GM12874 (cell line): ENCODE results near the gene EFCAB11.

Experiments
- CTCF ChIP-seq: IDR thresholded peaks from 2 replicates; pipeline ENCODE4 v1.5.1; 2011; ENCODE audit warnings: low read depth, mild to moderate bottlenecking, control low read depth, low read length, moderate library complexity; ENCODE audit not compliant: insufficient read depth

EFCAB11 gene

DNA sequence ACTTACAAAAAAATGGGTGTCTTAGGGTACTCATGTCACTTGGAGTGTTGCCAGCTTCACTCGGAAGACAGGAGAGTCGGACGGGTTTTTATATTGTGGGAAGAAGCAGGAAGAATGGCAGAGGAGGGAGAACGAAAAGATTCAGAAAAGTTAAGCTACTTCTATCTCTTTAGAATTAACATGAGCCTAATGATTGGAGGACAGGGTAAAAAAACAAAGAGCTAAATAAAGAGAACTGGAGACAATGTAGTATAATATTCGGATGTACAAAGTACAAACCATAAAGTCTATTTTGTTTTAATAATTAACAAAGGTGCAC is 43.9 kb downstream of the EFCAB11 start:
- TF ChIP-seq CTCF: no peak

- TF ChIP-seq CTCF: no peak
Observed at GRCh38 chr14:89909586-89909985, 44.9 kb downstream of the EFCAB11 start.

DNA sequence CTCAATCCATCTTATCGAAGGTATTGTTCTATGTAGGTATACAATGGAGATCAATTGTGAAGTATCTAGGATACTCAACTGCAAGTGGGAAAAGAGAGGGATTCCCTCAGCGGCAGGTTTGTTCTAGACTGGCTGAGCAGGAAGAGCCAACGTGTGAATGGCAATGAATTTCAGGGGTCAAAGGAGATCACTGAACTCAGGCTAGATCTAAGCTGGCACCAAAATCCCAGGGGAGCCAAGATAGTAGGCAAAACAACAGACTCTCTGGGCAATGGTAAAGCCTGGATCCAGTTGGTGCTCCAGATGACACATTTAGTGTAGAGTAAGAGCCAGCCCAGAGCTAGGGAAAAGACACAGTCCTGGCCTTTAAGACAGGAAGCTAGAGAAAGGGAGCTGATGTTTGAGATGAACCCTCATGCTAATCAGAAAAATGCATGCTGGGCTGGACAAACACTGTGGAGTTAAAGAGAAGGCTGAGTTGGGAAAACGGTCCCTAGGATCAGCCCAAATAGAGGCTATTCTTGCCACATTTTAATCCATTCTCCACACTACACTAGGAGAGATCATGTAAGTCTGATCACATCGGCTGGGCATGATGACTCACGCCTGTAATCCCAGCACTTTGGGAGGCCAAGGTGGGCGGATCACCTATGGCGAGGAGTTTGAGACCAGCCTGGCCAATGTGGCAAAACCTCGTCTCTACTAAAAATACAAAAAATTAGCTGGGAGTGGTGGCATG is 45.6 kb downstream of the EFCAB11 start:
- TF ChIP-seq CTCF: no peak

GRCh38 chr14:89907655-89908054 is 46.9 kb downstream of the EFCAB11 start:
- TF ChIP-seq CTCF: no peak

GRCh38 chr14:89906000-89906399 is 48.5 kb downstream of the EFCAB11 start:
- TF ChIP-seq CTCF: no peak

DNA sequence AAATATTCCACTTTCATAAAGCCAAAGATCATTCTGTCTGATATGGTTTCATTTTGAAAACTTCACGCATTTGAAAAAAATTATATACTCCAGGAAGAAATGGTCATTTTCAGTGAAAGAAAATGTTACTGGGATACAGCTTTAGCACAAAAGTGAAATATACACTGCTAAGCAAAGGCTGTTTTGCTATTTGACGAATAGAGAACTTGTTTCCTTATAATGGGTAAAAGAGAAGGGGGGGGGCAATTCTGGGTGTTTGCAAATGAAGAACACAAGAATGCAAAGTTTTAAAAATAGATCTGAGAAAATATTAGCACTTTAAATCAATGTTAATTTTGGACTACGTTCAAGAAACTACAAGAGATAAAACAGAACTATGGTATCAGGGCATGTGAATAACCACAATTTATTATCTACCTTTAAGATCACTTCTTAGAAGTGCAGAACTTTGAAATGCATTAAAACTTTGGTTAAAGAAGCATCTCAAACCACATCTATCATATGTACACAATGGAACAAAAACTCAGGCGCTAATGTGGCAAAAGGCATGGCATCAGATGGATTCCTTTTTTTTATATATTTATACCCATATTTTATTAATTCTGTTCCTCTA is 51.1 kb downstream of the EFCAB11 start:
- no peak for TF ChIP-seq CTCF

DNA sequence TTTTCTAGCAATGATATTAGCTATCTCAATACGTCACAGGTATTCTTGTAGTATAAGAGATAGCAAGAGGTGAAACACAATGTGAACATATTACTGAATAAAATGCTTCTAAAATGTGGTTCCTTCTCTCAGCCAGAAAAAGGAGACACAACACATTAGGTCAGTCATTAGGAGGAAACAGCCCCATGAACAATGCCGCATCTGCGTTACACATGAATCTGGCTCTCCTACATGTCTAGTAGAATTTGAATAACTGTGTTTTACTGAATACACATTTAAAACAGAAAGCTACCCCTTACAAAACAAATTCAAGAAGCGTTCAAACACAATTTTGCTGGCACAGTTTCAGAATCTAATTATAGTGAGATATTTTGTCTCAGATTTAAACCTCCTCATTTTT is 51.6 kb downstream of the EFCAB11 start:
- no peak for TF ChIP-seq CTCF
